HepG2 (cell line): ENCODE results near the gene VPS37D. TPM values are rescaled to one million over a fixed set of nuclear protein-coding genes. Genes with fewer than 3 reads are reported as not detected.

ENCODE experiments used
- CBX5 ChIP-seq: sonication (generic); formaldehyde crosslinking; IDR thresholded peaks from 2 replicates; pipeline ENCODE4 v1.4.0; 2020; ENCODE audit warnings: missing genetic modification reagents, borderline replicate concordance
- MXD4 ChIP-seq: IDR thresholded peaks from 2 replicates; pipeline ENCODE4 v1.6.1; 2016; ENCODE audit warnings: mild to moderate bottlenecking, missing biosample characterization, missing genetic modification reagents
- NR2F2 ChIP-seq: IDR thresholded peaks from 2 replicates; pipeline ENCODE4 v1.6.1; 2012; ENCODE audit warnings: low read depth, inconsistent platforms, borderline replicate concordance
- NR2F6 ChIP-seq, 2 experiments: IDR thresholded peaks; 2 replicates each; pipeline ENCODE4 v1.6.1; 2016; ENCODE audit warnings: antibody characterized with exemption in 1 of 2, mild to moderate bottlenecking in 1 of 2
- PREB ChIP-seq: sonication (generic); formaldehyde crosslinking; IDR thresholded peaks from 2 replicates; pipeline ENCODE4 v1.4.0; 2020; ENCODE audit warnings: missing genetic modification reagents
- RBM39 ChIP-seq: fragments of 200-400 bp; formaldehyde crosslinking; IDR thresholded peaks from one replicate; pipeline ENCODE4 v1.6.1; 2018; ENCODE audit warnings: antibody characterized with exemption, mild to moderate bottlenecking, low read depth, low read length; ENCODE audit not compliant: poor library complexity, severe bottlenecking
- SNAI1 ChIP-seq: sonication (generic); formaldehyde crosslinking; IDR thresholded peaks from 2 replicates; pipeline ENCODE4 v1.5.0; 2020; ENCODE audit warnings: mild to moderate bottlenecking, missing genetic modification reagents, borderline replicate concordance
- TGIF2 ChIP-seq: IDR thresholded peaks from 2 replicates; pipeline ENCODE4 v1.6.1; 2016; ENCODE audit warnings: control low read depth, missing compliant biosample characterization
- TRAFD1 ChIP-seq: sonication (generic); formaldehyde crosslinking; IDR thresholded peaks from 2 replicates; pipeline ENCODE4 v1.5.1; 2020; ENCODE audit warnings: missing genetic modification reagents, mild to moderate bottlenecking, borderline replicate concordance
- ZBTB10 ChIP-seq: sonication (generic); formaldehyde crosslinking; IDR thresholded peaks from 2 replicates; pipeline ENCODE4 v1.4.0; 2020; ENCODE audit warnings: missing genetic modification reagents, borderline replicate concordance
- ZNF280B ChIP-seq: sonication (generic); formaldehyde crosslinking; IDR thresholded peaks from 2 replicates; pipeline ENCODE4 v1.5.0; 2020; ENCODE audit warnings: missing genetic modification reagents, mild to moderate bottlenecking, borderline replicate concordance
- ZNF687 ChIP-seq: sonication (generic); formaldehyde crosslinking; IDR thresholded peaks from 2 replicates; pipeline ENCODE4 v1.5.1; 2020; ENCODE audit warnings: mild to moderate bottlenecking, missing genetic modification reagents, moderate library complexity
- ZNF691 ChIP-seq: sonication (generic); formaldehyde crosslinking; IDR thresholded peaks from 2 replicates; pipeline ENCODE4 v1.4.0; 2020; ENCODE audit warnings: missing genetic modification reagents, low read depth, mild to moderate bottlenecking, borderline replicate concordance
- ZNF703 ChIP-seq: sonication (generic); formaldehyde crosslinking; IDR thresholded peaks from 2 replicates; pipeline ENCODE4 v1.5.1; 2020; ENCODE audit warnings: missing genetic modification reagents, mild to moderate bottlenecking, moderate library complexity, borderline replicate concordance
- polyA plus RNA-seq, 8 experiments: library from polyadenylated mRNA; depleted of rRNA in 3 of 8; stranded (reverse) in 7 of 8; unstranded in 1 of 8; fragments of >200 nt; fragmentation: Illumina TruSeq in 4 of 8; extraction: Trizol in 4 of 8; gene quantifications; 2 replicates each; pipeline versions ENCODE4 v1.2.1 to v1.2.3, GENCODE V29; 2011 to 2016; ENCODE audit warnings: low read depth in 4 of 8, missing spikeins in 1 of 8, mixed read lengths in 1 of 8; ENCODE audit not compliant: insufficient read depth in 1 of 8
- total RNA-seq, 5 experiments: library from RNA; depleted of rRNA; stranded (reverse); fragments of >200 nt; fragmentation: Illumina TruSeq; extraction: Trizol; gene quantifications; 2 replicates each; pipeline ENCODE4 v1.2.3, GENCODE V29; 2016; ENCODE audit warnings: low read depth in 1 of 5

VPS37D gene
- total and polyA plus RNA-seq, 2 of the 13 experiments (the other 11 are each of a cell fraction or from before 2014, with no cell fraction given) = 3.8 to 6.3 TPM

- TF ChIP-seq TRAFD1 (CRISPR knock-in tag) = no peak
- no peak for TF ChIP-seq ZNF691
- peak; percentile 45; the same call in 1 of the 2 replicates for TF ChIP-seq CBX5 (CRISPR knock-in tag)
- TF ChIP-seq NR2F6 (IDR thresholded peaks at IDR 0.05) = peak; percentile 95
- TF ChIP-seq NR2F6 (CRISPR knock-in tag; IDR thresholded peaks at IDR 0.05) = peak; percentile 97
- peak; percentile 92 for TF ChIP-seq ZNF687 (CRISPR knock-in tag)
- peak; percentile 96 for TF ChIP-seq RBM39
- TF ChIP-seq SNAI1 (CRISPR knock-in tag) = no peak
- TF ChIP-seq MXD4 (CRISPR knock-in tag) = 0 out of 2 replicates have a peak, but pooled peaks have one; percentile 19
- TF ChIP-seq ZNF703 (CRISPR knock-in tag) = no peak
- TF ChIP-seq ZBTB10 (CRISPR knock-in tag) = peak; percentile 49; the same call in 1 of the 2 replicates
- peak; percentile 80; the same call in 1 of the 2 replicates for TF ChIP-seq ZNF280B (CRISPR knock-in tag)
- TF ChIP-seq TGIF2 (CRISPR knock-in tag) = peak; percentile 62; the same call in 1 of the 2 replicates
- TF ChIP-seq PREB = no peak
- TF ChIP-seq NR2F2 = peak; percentile 95
Measured at GRCh38 chr7:73622909-73623797, 44.5 kb upstream of the VPS37D start (continued).
